K562 (cell line): ENCODE data around the gene PACRG. TPM values are rescaled to one million over a fixed set of nuclear protein-coding genes. Genes with fewer than 3 reads are reported as not detected.

Experiments
- ATAC-seq: fragments of 200-7000 bp; cut with Tn5 transposase; 3 replicates; pipeline ENCODE4 v1.9.1; 2020; ENCODE audit warnings: moderate library complexity
- BruUV-seq: library from RNA; stranded (reverse); fragments of 400-500 nt; replicated peaks from 2 replicates; lab custom pipeline; 2021; lab: Mats Ljungman, UMichigan
- CTCF ChIA-PET: fragments of 300-600 bp; formaldehyde crosslinking; extraction: SDS; loops from one replicate; lab custom pipeline; 2021; ENCODE audit warnings: low intra/inter-chr PET ratio; lab: Yijun Ruan, JAX
- POLR2A ChIA-PET: fragments of 300-600, 350-650 bp; sonication (Branson Sonifier 250); formaldehyde crosslinking; extraction: SDS; loops from one replicate; lab custom pipeline; 2021; ENCODE audit warnings: antibody characterized with exemption, inconsistent platforms; lab: Yijun Ruan, JAX
- DNase-seq, 4 experiments: peaks; one replicate each; pipeline versions ENCODE4 v3.0.0 to v3.0.0-alpha.2; 2011 to 2018; ENCODE audit warnings: low spot score in 3 of 4, mixed read lengths in 3 of 4; ENCODE audit errors: extremely low read depth in 1 of 4
- FAIRE-seq: peaks from 2 replicates; lab custom pipeline; 2011; peaks lifted over from hg19 to GRCh38; lab: Jason Lieb, UNC
- H2AFZ ChIP-seq: 2 replicates; pipeline ENCODE4 v1.6.0; 2011; ENCODE audit warnings: low read depth, low read length, control low read depth, inconsistent platforms
- H3K27ac ChIP-seq: fragments of 200-600 bp; 3 replicates; pipeline ENCODE4 v1.8.0; 2011; ENCODE audit warnings: low read depth, mild to moderate bottlenecking, control low read depth, inconsistent platforms, low read length, moderate library complexity, mixed read lengths; ENCODE audit errors: extremely low read depth
- H3K27me3 ChIP-seq, 2 experiments: fragments of 300-600 bp in 1 of 2; 2 replicates in 1 of 2; 3 replicates in 1 of 2; pipeline versions ENCODE4 v1.6.0 to v1.8.0; 2011; ENCODE audit warnings: inconsistent platforms in 2 of 2, low read length in 2 of 2, mild to moderate bottlenecking in 1 of 2, mixed read lengths in 1 of 2, moderate library complexity in 1 of 2; ENCODE audit not compliant: control insufficient read depth in 2 of 2, insufficient read depth in 2 of 2
- H3K36me3 ChIP-seq: fragments of 300-600 bp; 3 replicates; pipeline ENCODE4 v1.8.0; 2011; ENCODE audit warnings: mild to moderate bottlenecking, low read length, inconsistent platforms; ENCODE audit not compliant: control insufficient read depth, insufficient read depth
- H3K4me1 ChIP-seq, 2 experiments: fragments of 200-600 bp in 1 of 2; replicated peaks in 1 of 2; 2 replicates in 1 of 2; 3 replicates in 1 of 2; pipeline versions ENCODE4 v1.5.1 to v1.8.0; 2011; ENCODE audit warnings: inconsistent platforms in 2 of 2, low read length in 2 of 2, mild to moderate bottlenecking in 1 of 2, mixed read lengths in 1 of 2, moderate library complexity in 1 of 2; ENCODE audit not compliant: control insufficient read depth in 2 of 2, insufficient read depth in 2 of 2
- H3K4me2 ChIP-seq: 2 replicates; pipeline ENCODE4 v1.6.1; 2011; ENCODE audit warnings: low read length, control low read depth, inconsistent platforms, mixed read lengths; ENCODE audit not compliant: insufficient read depth
- H3K4me3 ChIP-seq: fragments of 200-600 bp; sonication (generic), shearing (Covaris generic); 2 replicates; pipeline ENCODE4 v1.5.1; 2016; ENCODE audit warnings: control low read depth, inconsistent platforms
- H3K79me2 ChIP-seq: fragments of 200-600 bp; 3 replicates; pipeline ENCODE4 v1.8.0; 2011; ENCODE audit warnings: low read length, inconsistent platforms; ENCODE audit not compliant: control insufficient read depth, insufficient read depth
- H3K9ac ChIP-seq, 2 experiments: 2 replicates each; pipeline versions ENCODE4 v1.6.0 to v1.6.1; 2011; ENCODE audit warnings: low read depth in 2 of 2, low read length in 2 of 2, control low read depth in 1 of 2, inconsistent platforms in 1 of 2, mild to moderate bottlenecking in 1 of 2, mixed read lengths in 1 of 2; ENCODE audit not compliant: insufficient read depth in 1 of 2
- H3K9me1 ChIP-seq: one replicate; pipeline ENCODE4 v1.6.0; 2011; ENCODE audit warnings: inconsistent platforms, mild to moderate bottlenecking, low read length, moderate library complexity; ENCODE audit not compliant: control insufficient read depth, insufficient read depth
- H3K9me3 ChIP-seq: replicated peaks from 2 replicates; pipeline ENCODE4 v1.5.1; 2011; ENCODE audit warnings: low read depth, low read length, inconsistent platforms; ENCODE audit not compliant: control insufficient read depth, insufficient read depth
- H4K20me1 ChIP-seq: replicated peaks from 2 replicates; pipeline ENCODE4 v1.6.1; 2011; ENCODE audit warnings: low read length, inconsistent platforms, mixed read lengths; ENCODE audit not compliant: control insufficient read depth, insufficient read depth
- BMI1 ChIP-seq: fragments of 150-350 bp; IDR thresholded peaks from 2 replicates; pipeline ENCODE4 v1.6.1; 2014; ENCODE audit warnings: low read length
- CREB3 ChIP-seq: fragments of 450-650 bp; conservative IDR thresholded peaks from 2 replicates; pipeline ENCODE4 v1.6.1; 2016; ENCODE audit warnings: missing genetic modification characterization, low read depth, mild to moderate bottlenecking, missing compliant biosample characterization, moderate library complexity
- DMBX1 ChIP-seq: fragments of 250-450 bp; sonication (Bioruptor Pico); IDR thresholded peaks from 2 replicates; pipeline ENCODE4 v1.8.0; 2022; ENCODE audit warnings: inconsistent platforms, mild to moderate bottlenecking, moderate library complexity, borderline replicate concordance
- ETS2 ChIP-seq: IDR thresholded peaks from 2 replicates; pipeline ENCODE4 v1.6.1; 2016; ENCODE audit warnings: borderline replicate concordance, missing genetic modification characterization, mild to moderate bottlenecking, moderate library complexity, missing compliant biosample characterization; ENCODE audit not compliant: poor library complexity, severe bottlenecking
- MEIS2 ChIP-seq: fragments of 450-650 bp; IDR thresholded peaks from 2 replicates; pipeline ENCODE4 v1.6.1; 2014; ENCODE audit warnings: mild to moderate bottlenecking; ENCODE audit not compliant: partially characterized antibody
- RB1 ChIP-seq: fragments of 450-650 bp; IDR thresholded peaks from 2 replicates; pipeline ENCODE4 v1.6.1; 2017; ENCODE audit warnings: low read depth, mild to moderate bottlenecking
- RFX5 ChIP-seq: IDR thresholded peaks from 2 replicates; pipeline ENCODE4 v1.6.1; 2011; ENCODE audit warnings: low read depth, mild to moderate bottlenecking, improper control_type of control experiment, low read length
- TAF1 ChIP-seq: IDR thresholded peaks from 2 replicates; pipeline ENCODE4 v1.6.1; 2011; ENCODE audit warnings: mild to moderate bottlenecking, low read length, moderate library complexity; ENCODE audit not compliant: insufficient read depth, control insufficient read depth, severe bottlenecking; ENCODE audit errors: extremely low read depth
- THRAP3 ChIP-seq: fragments of 450-650 bp; IDR thresholded peaks from 2 replicates; pipeline ENCODE4 v1.6.1; 2016; ENCODE audit warnings: mild to moderate bottlenecking, inconsistent platforms, borderline replicate concordance
- ZBTB8A ChIP-seq: fragments of 450-650 bp; IDR thresholded peaks from 2 replicates; pipeline ENCODE4 v1.6.1; 2018; ENCODE audit warnings: mild to moderate bottlenecking, moderate library complexity; ENCODE audit not compliant: partially characterized antibody
- ZNF764 ChIP-seq: fragments of 250-450 bp; sonication (Bioruptor Pico); IDR thresholded peaks from 2 replicates; pipeline ENCODE4 v1.4.0; 2020; ENCODE audit warnings: low read depth, mild to moderate bottlenecking, moderate library complexity
- WGBS: fragments of 100-300 bp; shearing (Covaris generic); methylation state at CpG from one replicate; pipeline ENCODE4 v1.1.6; 2016; ENCODE audit warnings: low coverage, mixed read lengths; ENCODE audit not compliant: insufficient coverage; ENCODE audit errors: missing lambda C conversion rate; 5-methylcytosine and 5-hydroxymethylcytosine counted together
- in situ Hi-C: fragments of 300-500 bp; cut with MboI; formaldehyde crosslinking; loops from 4 replicates; pipeline ENCODE4 v1.15.0; 2018; ENCODE audit warnings: inconsistent platforms, mixed read lengths
- intact Hi-C: fragments of 100-400 bp; cut with micrococcal nuclease; formaldehyde crosslinking; loops from 2 replicates; pipeline ENCODE4 v1.14.2; 2022
- polyA plus RNA-seq, 8 experiments: library from polyadenylated mRNA; depleted of rRNA in 4 of 8; stranded (reverse) in 5 of 8; unstranded in 3 of 8; fragments of >200 nt; fragmentation: Nextera tagmentation in 2 of 8; fragmentation: Illumina TruSeq in 1 of 8; extraction: Ambion mirVana in 2 of 8; extraction: Trizol in 1 of 8; gene quantifications; 2 replicates each; pipeline versions ENCODE4 v1.2.1 to v1.2.3, GENCODE V29; 2011 to 2014; ENCODE audit warnings: inconsistent platforms in 1 of 8, missing spikeins in 1 of 8
- total RNA-seq, 7 experiments: library from RNA; depleted of rRNA in 6 of 7; stranded (reverse); fragments of >200 nt in 6 of 7; fragmentation: Illumina TruSeq in 2 of 7; extraction: Trizol in 2 of 7; gene quantifications; 2 replicates each; pipeline versions ENCODE4 v1.2.1 to v1.2.3, GENCODE V29; 2011 to 2021; ENCODE audit warnings: low replicate concordance in 1 of 7
- TF ChIP-seq, protein P1 (sequence below): fragments of 250-450 bp; sonication (Bioruptor Pico); IDR thresholded peaks from 2 replicates; pipeline ENCODE4 v1.4.0; 2020; ENCODE audit warnings: mild to moderate bottlenecking

Gene PACRG
- total and polyA plus RNA-seq, 9 of the 15 experiments (the other 6 are each of a cell fraction or from before 2014, with no cell fraction given): 0.04 TPM; not detected in 8

GRCh38 chr6:163146036-163146435, 418.3 kb downstream of the PACRG start:
- no peak overlapping the region for H3K9ac ChIP-seq
- peaks cover 18 to 25% of the 10 kb centered on the region in 2 experiments; a peak in 4 of 5 replicates for H3K27me3 ChIP-seq
- FAIRE-seq: no peak
- in situ Hi-C loops: no loop called here
- no peaks in the 10 kb centered on the region for H3K79me2 ChIP-seq
- ATAC-seq: no peak
- intact Hi-C loops: no loop called here
- H2AFZ ChIP-seq: no peak overlapping the region
- WGBS: 2% methylated on average over 4 of the region's 4 CpGs
- H3K27ac ChIP-seq: no peak overlapping the region
- TF ChIP-seq TAF1 (no peak), DMBX1 (CRISPR knock-in tag) (no peak), MEIS2 (no peak), THRAP3 (no peak), RB1 (no peak), ETS2 (tag) (no peak), ZBTB8A (no peak), ZNF764 (no peak), BMI1 (no peak), RFX5 (no peak), CREB3 (no peak)
- TF ChIP-seq, protein P1, sequence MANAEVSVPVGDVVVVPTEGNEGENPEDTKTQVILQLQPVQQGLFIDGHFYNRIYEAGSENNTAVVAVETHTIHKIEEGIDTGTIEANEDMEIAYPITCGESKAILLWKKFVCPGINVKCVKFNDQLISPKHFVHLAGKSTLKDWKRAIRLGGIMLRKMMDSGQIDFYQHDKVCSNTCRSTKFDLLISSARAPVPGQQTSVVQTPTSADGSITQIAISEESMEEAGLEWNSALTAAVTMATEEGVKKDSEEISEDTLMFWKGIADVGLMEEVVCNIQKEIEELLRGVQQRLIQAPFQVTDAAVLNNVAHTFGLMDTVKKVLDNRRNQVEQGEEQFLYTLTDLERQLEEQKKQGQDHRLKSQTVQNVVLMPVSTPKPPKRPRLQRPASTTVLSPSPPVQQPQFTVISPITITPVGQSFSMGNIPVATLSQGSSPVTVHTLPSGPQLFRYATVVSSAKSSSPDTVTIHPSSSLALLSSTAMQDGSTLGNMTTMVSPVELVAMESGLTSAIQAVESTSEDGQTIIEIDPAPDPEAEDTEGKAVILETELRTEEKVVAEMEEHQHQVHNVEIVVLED: no peak
- no peaks in the 10 kb centered on the region for H3K9me3 ChIP-seq
- POLR2A ChIA-PET: no interaction called here
- CTCF ChIA-PET: no interaction called here
- BruUV-seq: no TSS peak
- peaks cover 0 to 3% of the 10 kb centered on the region in 2 experiments; a peak in 1 of 5 replicates for H3K4me1 ChIP-seq
- H3K9me1 ChIP-seq: no peaks in the 10 kb centered on the region
- no peaks in the 10 kb centered on the region; the same call in 1 of the 2 replicates for H4K20me1 ChIP-seq
- no peak for DNase-seq
- H3K36me3 ChIP-seq: no peaks in the 10 kb centered on the region
- H3K4me2 ChIP-seq: no peak overlapping the region
- H3K4me3 ChIP-seq: no peak overlapping the region
